HL-60/S4 treated with retinoic acid at 250 ng/mL for 4 days and 3 days (cell line): ENCODE measurements around the gene TCAIM.

Experiments
- in situ Hi-C: fragments of 300-500 bp; cut with MboI; formaldehyde crosslinking; loops from 2 replicates; pipeline ENCODE4 v1.7.0; 2022; ENCODE audit warnings: low sequenced_read_pairs

TCAIM gene, protein sequence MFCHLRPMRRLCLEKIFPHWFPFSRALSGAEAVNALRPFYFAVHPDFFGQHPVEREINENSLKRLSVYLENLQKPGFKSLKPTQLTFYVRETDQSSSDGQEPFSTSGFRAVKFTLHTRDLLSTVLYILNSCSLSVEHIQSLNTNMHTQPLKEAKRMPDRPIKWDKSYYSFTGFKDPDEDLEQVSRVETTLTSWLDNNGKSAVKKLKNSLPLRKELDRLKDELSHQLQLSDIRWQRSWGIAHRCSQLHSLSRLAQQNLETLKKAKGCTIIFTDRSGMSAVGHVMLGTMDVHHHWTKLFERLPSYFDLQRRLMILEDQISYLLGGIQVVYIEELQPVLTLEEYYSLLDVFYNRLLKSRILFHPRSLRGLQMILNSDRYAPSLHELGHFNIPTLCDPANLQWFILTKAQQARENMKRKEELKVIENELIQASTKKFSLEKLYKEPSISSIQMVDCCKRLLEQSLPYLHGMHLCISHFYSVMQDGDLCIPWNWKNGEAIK

DNA sequence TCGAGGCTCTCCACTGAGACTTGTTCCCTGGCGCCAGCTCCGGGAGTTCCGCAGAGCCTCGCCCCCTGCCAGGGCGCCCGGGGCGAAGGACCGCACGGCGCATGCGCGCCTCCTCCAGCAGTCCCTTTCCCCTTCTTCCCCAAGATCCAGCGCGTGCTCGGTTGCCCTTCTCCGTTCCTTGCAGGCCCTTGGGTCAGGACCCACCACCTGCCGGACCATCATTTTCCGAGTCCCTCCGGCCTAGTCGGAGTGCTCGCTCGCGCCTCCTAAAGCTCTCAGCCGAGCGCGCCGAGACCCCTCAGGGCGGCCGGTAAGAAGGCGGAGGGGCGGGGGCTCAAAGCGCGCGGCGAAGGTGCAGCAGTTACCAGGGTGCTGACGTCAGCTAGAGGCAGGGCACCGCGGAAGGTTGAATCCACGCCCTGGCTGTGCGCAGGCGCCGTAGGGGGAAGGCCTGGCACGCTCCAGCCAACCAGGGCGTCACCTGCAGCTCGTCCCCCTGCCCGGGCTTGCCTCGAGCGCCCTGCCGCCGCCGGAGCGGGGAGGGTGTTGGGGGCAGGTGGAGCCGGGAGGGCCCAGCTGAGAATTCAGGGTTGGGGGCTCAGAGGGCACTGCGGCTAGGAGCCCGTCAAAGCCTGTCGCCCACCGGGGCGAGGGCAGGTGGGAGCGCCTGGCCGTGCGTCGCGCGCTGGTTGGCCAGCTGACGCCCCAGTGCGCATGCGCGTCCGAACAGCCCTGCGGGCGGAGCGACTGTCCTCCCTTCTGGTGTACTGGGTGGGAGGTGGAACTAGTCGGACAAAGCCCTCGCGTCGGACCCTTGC, at the start of gene TCAIM:
Gene TCAIM, plus strand, starts transcription at position 757 of the 818 bp plus-strand sequence. CDS start 16,017 bp downstream, outside the sequence.
- in situ Hi-C loops = no loop called here

DNA sequence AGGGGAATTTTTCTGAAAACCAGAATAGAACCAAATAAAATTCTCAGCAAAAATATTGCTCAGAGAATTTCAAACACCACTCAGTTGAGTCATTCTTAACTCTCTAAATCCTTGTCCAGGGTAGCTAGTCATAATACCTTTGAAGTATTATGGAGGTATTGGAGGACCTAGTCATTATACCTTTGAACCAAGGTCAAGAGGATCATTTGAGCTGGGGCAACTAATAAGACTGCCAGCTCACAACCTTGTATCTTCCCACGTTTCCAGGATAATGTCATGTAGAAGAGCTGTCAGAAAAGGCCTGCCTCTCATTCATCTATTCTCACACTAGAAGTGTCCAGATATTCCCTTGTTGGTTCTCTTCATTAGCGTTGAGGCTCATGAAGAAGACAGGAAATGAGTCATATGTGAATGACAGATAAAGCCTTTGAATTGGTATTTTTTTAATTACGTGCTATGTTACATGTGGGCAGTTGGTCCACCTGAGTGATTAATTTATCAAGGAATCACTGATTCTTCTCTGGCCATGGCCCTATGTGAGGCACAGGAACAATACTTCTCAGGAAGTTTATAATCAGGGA, 48.6 kb upstream of the TCAIM start:
- in situ Hi-C loops = no loop called here

DNA sequence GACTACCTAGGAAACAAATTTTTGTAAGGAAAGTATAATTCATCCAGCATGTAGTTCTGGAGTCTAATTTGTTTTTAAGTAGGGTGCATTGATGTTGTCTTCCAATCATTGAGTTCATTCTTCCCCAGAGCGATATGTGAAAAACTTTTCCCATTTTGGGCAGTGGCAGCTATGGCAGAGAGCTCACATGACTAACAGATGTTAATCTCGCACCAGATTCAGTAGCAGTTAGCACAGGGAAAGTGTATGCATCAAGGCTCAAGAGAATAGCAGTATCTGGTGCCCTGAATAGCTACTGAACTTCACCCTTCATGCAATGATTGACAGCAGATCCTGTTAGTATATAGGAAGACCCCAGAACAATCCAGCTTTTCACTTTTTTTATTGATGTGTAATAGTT, 46.3 kb upstream of the TCAIM start:
- in situ Hi-C loops = no loop called here

DNA sequence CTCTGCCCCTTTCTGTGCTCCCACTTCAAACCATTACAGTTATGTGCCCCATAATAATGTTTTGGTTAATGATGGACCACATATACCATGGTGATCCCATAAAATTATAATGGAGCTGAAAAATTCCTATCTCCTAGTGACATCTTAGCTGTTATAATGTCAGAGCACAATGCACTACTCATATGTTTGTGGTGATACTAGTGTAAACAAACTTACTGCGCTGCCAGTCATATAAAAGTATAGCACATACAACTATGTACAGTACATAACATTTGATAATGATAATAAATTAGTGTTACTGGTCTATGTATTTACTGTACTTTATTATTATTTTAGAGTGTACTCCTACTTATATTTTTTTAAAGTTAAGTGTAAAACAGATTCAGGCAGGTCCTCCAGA, 45.6 kb upstream of the TCAIM start:
- in situ Hi-C loops = no loop called here

DNA sequence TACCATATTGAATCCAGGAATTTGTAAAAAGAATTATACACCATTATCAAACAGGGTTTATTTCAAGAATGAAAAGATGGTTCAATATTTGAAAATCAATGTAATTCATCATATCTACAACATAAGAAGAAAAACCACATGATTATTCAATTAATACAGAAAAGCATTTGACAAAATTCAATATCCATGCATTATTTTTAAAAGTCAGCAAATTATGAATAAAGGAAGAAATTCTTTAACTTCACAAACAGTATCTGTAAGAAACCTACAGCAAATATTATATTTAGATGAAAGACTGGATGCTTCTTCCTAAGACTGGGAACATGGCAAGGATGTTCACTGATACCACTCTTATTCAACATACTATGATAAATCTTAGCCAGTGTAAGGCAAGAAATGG, 41.3 kb upstream of the TCAIM start:
- in situ Hi-C loops = no loop called here

DNA sequence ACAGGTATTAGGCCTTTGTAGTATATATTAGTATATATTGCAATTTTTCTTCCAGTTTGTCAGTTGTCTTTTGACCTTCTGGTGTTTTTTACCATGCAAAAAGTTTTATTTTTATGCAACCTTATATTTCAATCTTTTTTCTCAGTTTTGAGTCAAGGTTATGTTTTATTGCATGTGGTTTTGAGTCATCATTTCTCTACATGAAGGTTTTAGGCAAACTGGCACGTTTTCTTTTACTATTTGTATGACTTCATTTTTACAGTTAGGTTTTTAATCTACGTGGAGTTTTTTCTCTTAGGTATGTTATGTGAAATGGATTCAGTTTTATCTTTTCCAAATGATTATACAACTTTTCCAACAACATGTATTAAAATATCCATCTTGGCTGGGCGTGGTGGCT, 36.8 kb upstream of the TCAIM start:
- in situ Hi-C loops = no loop called here

- in situ Hi-C loops = no loop called here
These were observed 29.1 kb upstream of the TCAIM start for GRCh38 chr3:44309500-44309899.

DNA sequence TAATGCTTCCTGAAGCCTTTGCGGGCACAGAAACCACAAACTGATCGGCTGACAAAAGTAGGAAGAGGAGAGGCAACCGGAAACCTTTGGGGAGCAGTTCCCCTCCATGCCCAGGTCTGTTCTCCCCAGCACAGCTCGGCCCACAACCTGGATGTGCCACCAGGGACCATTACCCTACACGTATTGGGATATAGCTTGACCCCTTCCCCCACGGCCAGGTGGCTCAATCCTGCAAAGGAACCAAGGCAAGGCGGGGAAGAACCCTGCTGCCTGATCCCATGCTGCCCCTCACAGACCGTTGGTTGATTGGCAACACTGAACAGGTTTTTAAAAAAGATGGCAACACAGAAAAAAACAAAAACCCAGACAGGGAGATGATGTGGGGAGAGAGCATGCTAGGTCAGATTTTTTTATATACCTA, 19.7 kb upstream of the TCAIM start:
- in situ Hi-C loops = no loop called here

DNA sequence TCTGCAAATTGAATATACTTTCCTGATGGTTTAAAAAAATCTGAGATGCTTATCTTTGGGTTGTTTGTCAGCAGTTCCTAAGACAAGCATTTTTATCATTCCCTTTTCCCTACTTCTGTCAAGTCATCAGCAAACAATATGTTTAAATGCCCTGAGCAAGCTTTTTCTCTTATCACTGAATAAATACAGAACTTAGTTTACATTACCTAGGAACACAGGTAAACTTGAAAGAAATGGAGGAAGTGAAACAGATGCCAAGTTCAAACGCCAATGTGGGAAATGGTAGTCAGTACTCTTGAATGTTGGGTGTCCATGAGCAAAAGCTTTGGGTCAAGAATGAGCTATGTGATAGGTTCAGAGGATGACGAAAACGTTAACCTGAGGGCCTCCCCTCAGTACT, 17.2 kb upstream of the TCAIM start:
- in situ Hi-C loops = no loop called here

DNA sequence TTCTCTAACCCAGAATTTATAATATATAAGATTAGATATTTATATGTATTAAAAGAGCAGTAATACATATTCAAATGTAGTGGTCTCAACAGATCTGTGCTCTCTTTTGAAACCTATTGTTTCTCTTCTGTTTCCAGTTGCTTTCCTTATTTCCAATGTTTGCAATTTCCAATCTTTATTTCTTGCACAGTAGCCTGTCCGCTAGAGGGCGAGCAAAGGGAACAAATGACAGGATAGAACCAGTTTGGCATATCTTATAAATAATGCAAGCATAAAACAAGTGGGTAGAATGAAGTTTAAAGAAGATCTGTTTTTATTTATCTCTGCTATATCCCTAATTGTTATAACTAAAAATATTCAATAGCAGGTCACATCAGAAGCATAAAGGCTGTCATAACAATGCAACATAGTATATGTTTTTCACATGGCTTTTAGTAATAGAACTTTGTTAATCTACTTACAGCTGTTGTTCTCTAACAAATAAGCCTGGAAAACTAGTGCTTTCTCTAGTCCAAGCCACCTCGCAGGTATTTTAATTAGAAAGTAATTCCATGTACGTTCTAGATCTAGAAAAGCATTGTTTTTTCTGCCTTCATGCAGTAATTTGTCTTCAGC, 15.1 kb upstream of the TCAIM start:
- in situ Hi-C loops = no loop called here

DNA sequence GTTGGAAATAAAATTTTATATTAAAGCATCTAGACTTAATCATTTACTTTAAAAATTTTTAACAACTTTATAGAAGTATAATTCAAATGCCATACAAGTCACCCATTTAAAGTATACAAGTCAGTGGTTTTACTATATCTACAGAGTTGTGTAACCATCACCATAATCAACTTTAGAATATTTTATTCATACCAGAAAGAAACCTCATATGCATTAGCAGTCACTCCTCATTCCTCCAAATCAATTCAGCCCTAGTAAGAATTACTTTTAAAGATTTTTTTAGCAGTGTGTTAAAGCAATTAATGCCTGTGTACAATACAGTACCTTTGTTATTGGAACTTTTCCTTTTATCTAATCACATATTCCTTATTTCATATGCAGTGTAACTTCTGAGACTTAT, 14.0 kb upstream of the TCAIM start:
- in situ Hi-C loops = no loop called here

- in situ Hi-C loops = no loop called here
These were observed 12.5 kb upstream of the TCAIM start for GRCh38 chr3:44326019-44326418.

DNA sequence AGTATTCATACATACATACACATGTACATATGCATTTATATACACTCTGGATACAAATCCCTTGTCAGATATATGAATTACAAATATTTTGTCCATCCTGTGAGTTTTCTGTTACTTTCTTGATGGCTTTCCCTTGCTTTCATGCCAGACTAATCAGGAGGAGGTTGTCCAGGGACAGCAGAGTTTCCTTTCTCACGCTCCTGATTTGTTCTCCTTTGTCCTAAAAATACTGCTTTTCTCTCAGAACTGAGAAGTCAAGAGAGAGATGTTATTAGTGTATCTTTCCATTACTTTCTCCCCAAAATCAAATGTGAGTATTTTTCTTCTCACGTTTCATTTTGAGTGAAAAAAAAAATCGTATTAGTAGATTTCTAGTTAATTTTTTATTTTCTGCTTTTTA, 12.1 kb upstream of the TCAIM start:
- in situ Hi-C loops = no loop called here

GRCh38 chr3:44329946-44330345, 8.6 kb upstream of the TCAIM start:
- in situ Hi-C loops = no loop called here

- in situ Hi-C loops = no loop called here
These were observed 8.1 kb upstream of the TCAIM start for GRCh38 chr3:44330444-44330843.

DNA sequence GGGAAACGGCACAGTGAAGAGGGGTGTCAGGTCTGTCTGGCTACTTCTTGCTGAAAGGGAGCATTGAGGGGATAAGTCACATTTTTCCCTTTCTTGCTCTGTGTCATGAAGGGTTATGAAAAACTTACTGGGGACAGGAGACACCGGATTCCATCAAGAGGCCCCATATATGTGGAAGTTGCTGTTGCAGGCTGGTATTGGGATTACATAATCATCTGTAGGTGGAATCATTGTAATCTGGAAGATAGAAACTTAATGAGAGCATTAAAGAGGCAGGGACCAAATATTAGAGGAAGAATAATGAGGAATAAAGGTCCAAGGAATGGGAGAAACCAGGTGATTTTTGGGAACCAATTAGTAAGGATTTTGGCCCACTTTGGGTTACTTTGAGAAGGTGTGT, 4.2 kb upstream of the TCAIM start:
- in situ Hi-C loops = no loop called here

- in situ Hi-C loops = no loop called here
These were observed 1.2 kb upstream of the TCAIM start for GRCh38 chr3:44337248-44337785.

DNA sequence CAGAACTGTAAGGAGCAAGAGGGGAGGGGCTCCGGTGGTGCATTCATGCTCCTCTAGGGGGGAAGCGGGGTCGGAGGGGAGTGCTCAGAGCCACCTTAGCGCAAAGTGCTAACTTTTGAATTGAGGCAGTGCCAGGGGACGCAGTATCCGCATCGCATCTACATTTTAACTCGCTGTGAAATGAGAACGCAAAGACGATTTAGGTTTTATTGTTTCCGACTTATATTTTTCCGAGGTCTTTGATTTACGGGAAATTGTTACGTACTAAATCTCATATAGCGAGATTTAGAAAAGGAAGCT, 212 bp downstream of the TCAIM start:
- in situ Hi-C loops = no loop called here

- in situ Hi-C loops = no loop called here
These were observed 853 bp downstream of the TCAIM start for GRCh38 chr3:44339181-44340057.

- in situ Hi-C loops = no loop called here
These were observed 1.5 kb downstream of the TCAIM start for GRCh38 chr3:44340058-44340395.
